ENCODE data around the gene DNAJC30. TPM values are rescaled to one million over a fixed set of nuclear protein-coding genes. Genes with fewer than 3 reads are reported as not detected.

The DNAJC30 gene
- 3.0 and 3.5 TPM in 2 replicates for total RNA-seq

DNA sequence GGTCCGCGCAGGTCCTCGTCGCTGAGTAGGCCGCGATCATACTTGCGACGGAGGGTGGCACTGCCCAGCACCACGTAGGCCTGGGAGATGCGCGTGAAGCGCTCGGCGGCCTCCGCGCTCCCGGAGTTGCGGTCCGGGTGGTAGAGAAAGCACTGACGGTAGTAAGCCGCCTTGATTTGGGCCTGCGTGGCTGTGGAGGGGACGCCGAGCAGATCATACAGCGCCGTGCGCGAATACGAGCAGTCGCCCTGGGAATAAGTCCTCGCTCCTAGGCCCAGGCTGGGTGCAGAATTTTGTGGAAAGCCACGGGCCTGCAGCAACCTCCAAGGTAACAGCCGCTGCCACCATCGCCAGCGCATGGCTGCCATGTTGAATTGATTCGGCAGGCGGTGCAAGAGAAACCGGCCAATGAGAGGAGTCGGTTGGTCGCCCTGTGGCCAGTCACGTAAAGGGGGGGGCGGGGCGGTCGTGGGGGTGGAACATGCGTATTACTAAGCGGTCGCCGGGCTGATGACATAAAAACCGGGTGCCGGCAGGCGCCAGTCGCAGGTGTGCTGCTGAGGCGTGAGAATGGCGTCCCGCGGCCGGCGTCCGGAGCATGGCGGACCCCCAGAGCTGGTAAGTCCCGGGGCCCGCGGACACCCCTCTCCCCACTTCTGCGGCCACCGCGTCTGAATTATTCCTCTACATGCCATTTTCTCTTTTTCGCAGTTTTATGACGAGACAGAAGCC lies at the start of gene DNAJC30, which contains the start of gene BUD23:
DNAJC30 (minus strand) TSS at position 398 of the 732 bp plus-strand sequence; CDS start at position 368, 30 bp downstream.
BUD23 (plus strand) TSS at position 542 of the 732 bp plus-strand sequence; CDS start at position 571, 29 bp downstream.

DNA sequence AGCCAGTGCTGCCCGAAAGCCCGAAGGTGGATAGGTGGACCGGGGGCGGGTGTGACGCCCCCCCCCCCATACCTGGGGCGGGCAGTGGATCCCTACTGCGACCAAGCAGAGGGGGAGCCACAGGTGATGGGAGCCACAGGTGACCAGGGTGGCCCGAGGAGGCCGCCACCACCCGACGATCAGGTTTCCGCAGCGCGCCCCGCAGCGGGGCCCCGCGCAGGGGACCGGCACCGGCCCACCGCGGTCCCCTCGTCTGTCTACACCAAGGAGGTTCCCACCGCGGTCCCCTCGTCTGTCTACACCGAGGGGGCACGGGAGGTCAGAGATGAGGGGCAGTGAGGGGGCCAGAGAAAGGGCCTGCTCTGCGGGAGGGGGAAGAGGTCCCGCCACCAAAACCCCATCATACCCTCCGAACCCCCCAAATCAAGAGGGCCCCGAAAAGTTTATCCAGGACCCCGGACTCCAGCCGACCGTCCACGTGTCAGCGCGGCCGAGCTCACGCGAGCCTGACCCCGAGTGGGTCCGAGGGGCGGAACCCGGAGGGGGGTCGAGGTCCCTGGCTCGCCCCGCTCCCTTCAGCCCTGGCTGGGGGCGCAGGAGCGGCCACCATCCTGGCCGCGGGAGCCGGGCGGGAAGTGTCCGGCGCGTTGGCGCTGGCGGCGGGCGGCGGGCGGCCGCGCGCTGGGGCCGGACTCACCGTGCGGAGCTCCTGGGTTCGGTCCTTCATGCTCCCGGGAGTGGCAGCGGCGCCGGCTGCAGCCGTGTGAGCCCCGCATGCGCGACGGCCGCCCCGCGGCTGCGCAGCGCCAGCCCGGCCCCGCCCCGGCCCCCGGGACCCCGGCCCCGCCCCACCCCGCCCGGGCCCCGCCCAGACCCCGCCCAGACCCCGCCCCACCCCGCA lies 35.9 kb upstream of the DNAJC30 start, which contains the start of gene STX1A:
STX1A (minus strand) TSS at position 765 of the 901 bp plus-strand sequence; CDS start at position 727, 38 bp downstream.

DNA sequence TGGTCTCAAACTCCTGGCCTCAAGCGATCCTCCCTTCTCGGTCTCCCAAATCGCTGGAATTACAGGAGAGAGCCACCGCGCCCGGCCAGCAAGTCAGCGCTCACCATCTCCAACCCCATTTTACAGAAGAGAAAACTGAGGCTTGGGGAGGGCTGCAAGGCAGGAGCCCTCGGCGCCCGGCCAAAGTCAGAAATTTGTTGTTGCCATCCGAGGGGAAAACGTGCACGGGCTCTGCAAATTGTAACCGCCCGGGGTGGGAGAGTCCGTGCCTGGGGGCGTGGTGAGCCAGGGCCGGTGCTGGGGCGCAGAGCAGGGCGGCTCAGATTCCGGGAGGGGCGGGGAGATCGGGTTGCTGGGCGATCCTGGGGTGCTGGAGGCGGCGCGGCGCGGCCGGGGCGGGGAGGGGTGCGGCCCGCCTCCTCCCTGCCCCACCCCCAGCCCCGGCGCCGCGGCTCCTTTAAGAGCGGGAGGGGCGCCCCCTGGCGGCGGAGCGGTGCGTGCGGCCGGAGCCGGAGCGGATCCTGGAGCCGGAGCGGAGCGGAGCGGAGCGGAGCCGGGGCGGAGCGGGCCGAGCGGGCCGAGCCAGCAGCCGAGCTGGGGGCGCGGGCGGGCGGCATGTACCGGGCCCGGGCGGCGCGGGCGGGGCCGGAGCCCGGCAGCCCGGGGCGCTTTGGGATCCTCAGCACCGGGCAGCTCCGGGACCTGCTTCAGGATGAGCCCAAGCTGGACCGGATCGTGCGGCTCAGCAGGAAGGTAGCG lies 15.7 kb downstream of the DNAJC30 start, which contains the start of gene VPS37D:
VPS37D (plus strand) TSS at position 488 of the 759 bp plus-strand sequence; CDS start at position 616, 128 bp downstream.

Other genes with a start within 250 kb of the DNAJC30 start
- 0.65 and 1.6 TPM in 2 replicates for gene FZD9, start 249.7 kb downstream of the DNAJC30 start, total RNA-seq
- gene BAZ1B, start 161.2 kb downstream of the DNAJC30 start, total RNA-seq = 47.4 and 52.7 TPM in 2 replicates
- gene BCL7B, start 125.8 kb downstream of the DNAJC30 start, total RNA-seq = 24.0 and 24.9 TPM in 2 replicates
- gene TBL2, start 104.9 kb downstream of the DNAJC30 start, total RNA-seq = 102 and 150 TPM in 2 replicates
- gene MLXIPL, start 58.9 kb downstream of the DNAJC30 start, total RNA-seq = 0.03 and 0.39 TPM in 2 replicates
- gene VPS37D, start 15.6 kb downstream of the DNAJC30 start, total RNA-seq = 4.1 and 5.7 TPM in 2 replicates
- 37.6 and 43.0 TPM in 2 replicates for gene BUD23, start 144 bp upstream of the DNAJC30 start, total RNA-seq
- 23.0 and 40.8 TPM in 2 replicates for gene STX1A, start 36.2 kb upstream of the DNAJC30 start, total RNA-seq
- 6.5 and 7.5 TPM in 2 replicates for gene ABHD11, start 55.3 kb upstream of the DNAJC30 start, total RNA-seq
- not detected in 2 replicates for gene CLDN3, start 86.8 kb upstream of the DNAJC30 start, total RNA-seq
- gene CLDN4, start 147.5 kb upstream of the DNAJC30 start, total RNA-seq = 0.26 TPM in 2 replicates
- gene METTL27, start 159.1 kb upstream of the DNAJC30 start, total RNA-seq = 1.9 and 2.9 TPM in 2 replicates
- not detected in 2 replicates for gene TMEM270, start 177.7 kb upstream of the DNAJC30 start, total RNA-seq